GM23338 (cell line): ENCODE results near the gene ZC2HC1B. TPM values are rescaled to one million over a fixed set of nuclear protein-coding genes. Genes with fewer than 3 reads are reported as not detected.

ENCODE experiments used
- ATAC-seq: fragments of 200-7000 bp; cut with Tn5 transposase; 3 replicates; pipeline ENCODE4 v1.9.1; 2020
- DNase-seq: peaks from one replicate; pipeline ENCODE4 v3.0.0-alpha.2; 2015; ENCODE audit warnings: low spot score
- H2AFZ ChIP-seq: fragments of 200-600 bp; sonication (generic); 2 replicates; pipeline ENCODE4 v1.8.0; 2016; ENCODE audit warnings: antibody characterized with exemption, mild to moderate bottlenecking, moderate library complexity
- H3F3A ChIP-seq: fragments of 200-600 bp; sonication (generic); replicated peaks from 2 replicates; pipeline ENCODE4 v1.8.0; 2017; ENCODE audit warnings: antibody characterized with exemption, mixed run types, low read depth
- H3K27ac ChIP-seq: fragments of 200-600 bp; sonication (generic); 2 replicates; pipeline ENCODE4 v1.6.1; 2016; ENCODE audit warnings: low read depth
- H3K27me3 ChIP-seq: fragments of 200-600 bp; sonication (generic); 2 replicates; pipeline ENCODE4 v1.8.0; 2016; ENCODE audit warnings: mild to moderate bottlenecking, mixed run types, moderate library complexity; ENCODE audit not compliant: insufficient read depth
- H3K36me3 ChIP-seq: fragments of 200-600 bp; sonication (generic); 2 replicates; pipeline ENCODE4 v1.8.0; 2016; ENCODE audit warnings: mild to moderate bottlenecking; ENCODE audit not compliant: insufficient read depth
- H3K4me1 ChIP-seq: fragments of 200-600 bp; sonication (generic); 2 replicates; pipeline ENCODE4 v1.8.0; 2016; ENCODE audit warnings: mild to moderate bottlenecking, moderate library complexity; ENCODE audit not compliant: insufficient read depth
- H3K4me2 ChIP-seq: fragments of 200-600 bp; sonication (generic); 2 replicates; pipeline ENCODE4 v1.7.1; 2017; ENCODE audit warnings: mixed run types
- H3K4me3 ChIP-seq: fragments of 200-600 bp; sonication (generic); 2 replicates; pipeline ENCODE4 v1.6.1; 2016; ENCODE audit warnings: mixed run types
- H3K79me2 ChIP-seq: fragments of 200-600 bp; sonication (generic); replicated peaks from 2 replicates; pipeline ENCODE4 v1.8.0; 2017; ENCODE audit warnings: mild to moderate bottlenecking; ENCODE audit not compliant: insufficient read depth
- H3K9me2 ChIP-seq: fragments of 200-600 bp; sonication (generic); 2 replicates; pipeline ENCODE4 v1.8.0; 2017; ENCODE audit not compliant: insufficient read depth
- H4K20me1 ChIP-seq: fragments of 200-600 bp; sonication (generic); replicated peaks from 2 replicates; pipeline ENCODE4 v1.8.0; 2017; ENCODE audit warnings: mild to moderate bottlenecking; ENCODE audit not compliant: insufficient read depth
- H3K27ac Mint-ChIP-seq: 2 replicates; pipeline ENCODE4 v1.8.0; 2020; ENCODE audit warnings: inconsistent platforms, mild to moderate bottlenecking, moderate library complexity, mixed read lengths
- H3K27me3 Mint-ChIP-seq: 3 replicates; pipeline ENCODE4 v1.8.0; 2022; ENCODE audit warnings: low read depth, mild to moderate bottlenecking, moderate library complexity, mixed read lengths, inconsistent platforms; ENCODE audit not compliant: insufficient read depth, poor library complexity
- H3K36me3 Mint-ChIP-seq: 3 replicates; pipeline ENCODE4 v1.8.0; 2021; ENCODE audit warnings: low read depth, mild to moderate bottlenecking, inconsistent platforms, moderate library complexity, mixed read lengths
- H3K4me1 Mint-ChIP-seq: 3 replicates; pipeline ENCODE4 v1.8.0; 2020; ENCODE audit warnings: mild to moderate bottlenecking, inconsistent platforms, mixed read lengths
- H3K4me3 Mint-ChIP-seq: 3 replicates; pipeline ENCODE4 v1.8.0; 2021; ENCODE audit warnings: moderate library complexity, mild to moderate bottlenecking, inconsistent platforms, mixed read lengths
- H3K9me3 Mint-ChIP-seq: 3 replicates; pipeline ENCODE4 v1.8.0; 2020; ENCODE audit warnings: moderate library complexity, mild to moderate bottlenecking, inconsistent platforms, mixed read lengths
- CREB1 ChIP-seq: fragments of 250-450 bp; sonication (Bioruptor Pico); IDR thresholded peaks from 2 replicates; pipeline ENCODE4 v1.5.0; 2020; ENCODE audit warnings: low read depth, mild to moderate bottlenecking, moderate library complexity
- CTCF ChIP-seq, 2 experiments: fragments of 200-600 bp in 1 of 2; sonication (generic) in 1 of 2; conservative IDR thresholded peaks; 2 replicates each; pipeline versions ENCODE4 v1.5.1 to v1.6.1; 2016 to 2017; ENCODE audit warnings: antibody characterized with exemption in 2 of 2, low read depth in 2 of 2, mild to moderate bottlenecking in 2 of 2, moderate library complexity in 1 of 2
- ETS1 ChIP-seq: IDR thresholded peaks from 2 replicates; pipeline ENCODE4 v1.6.1; 2016; ENCODE audit warnings: antibody characterized with exemption
- polyA plus RNA-seq: library from polyadenylated mRNA; unstranded; fragments of >200 nt; fragmentation: Nextera tagmentation; extraction: Ambion mirVana; gene quantifications from 2 replicates; pipeline ENCODE4 v1.2.1, GENCODE V29; 2016
- small RNA-seq: library from RNA; depleted of rRNA; stranded (forward); fragments of <200 nt; gene quantifications from one replicate; pipeline ENCODE3, GENCODE V24; 2014; ENCODE audit warnings: low replicate concordance
- total RNA-seq: library from RNA; depleted of rRNA; stranded (reverse); fragments of >200 nt; shearing (Covaris generic); gene quantifications from 2 replicates; pipeline ENCODE4 v1.2.3, GENCODE V29; 2014; rRNA removed

The ZC2HC1B gene
- total and polyA plus RNA-seq, 2 experiments from 2014 or later: not detected

- no peaks in the 10 kb centered on the region for H3K4me1 Mint-ChIP-seq
- Histone ChIP-seq H3K4me1 (0 out of 2 replicates have a peak, but pooled peaks cover 4% of the 10 kb centered on the region), H3K27ac (no peak overlapping the region), H3K4me3 (no peak overlapping the region), H3K9me2 (no peaks in the 10 kb centered on the region), H3K27me3 (peaks cover 94% of the 10 kb centered on the region), H2AFZ (no peak overlapping the region), H3K36me3 (no peaks in the 10 kb centered on the region), H3K4me2 (no peak overlapping the region), H3F3A (no peaks in the 10 kb centered on the region), H4K20me1 (peaks cover 3% of the 10 kb centered on the region; the same call in 1 of the 2 replicates), H3K79me2 (no peaks in the 10 kb centered on the region)
- ATAC-seq (no peak), DNase-seq (no peak)
- peaks cover 11% of the 10 kb centered on the region for H3K27me3 Mint-ChIP-seq
- no peak overlapping the region for H3K27ac Mint-ChIP-seq
- no peaks in the 10 kb centered on the region for H3K9me3 Mint-ChIP-seq
- no peak overlapping the region for H3K4me3 Mint-ChIP-seq
- no peak for TF ChIP-seq CTCF (conservative IDR thresholded peaks at IDR 0.05; ENCODE audit: low read depth in 2 of 2)
- no peak for TF ChIP-seq CREB1
- TF ChIP-seq ETS1: no peak
- no peaks in the 10 kb centered on the region for H3K36me3 Mint-ChIP-seq
Observed at GRCh38 chr6:143986463-143987065, 122.3 kb downstream of the ZC2HC1B start.

Small RNAs within 50 kb of the gene (small RNA-seq; reads per million reads assigned to genes)
- not detected for gene ZC2HC1B

Other genes starting within 250 kb of the ZC2HC1B start
- 44.7 and 67.7 TPM in 2 replicates for gene PHACTR2, start 186.5 kb upstream of the ZC2HC1B start, total RNA-seq
- 77.4 and 105 TPM in 2 replicates for gene PHACTR2, start 186.5 kb upstream of the ZC2HC1B start, polyA plus RNA-seq
- 33.7 and 36.5 TPM in 2 replicates for gene LTV1, start 21.1 kb upstream of the ZC2HC1B start, total RNA-seq
- 56.2 and 72.4 TPM in 2 replicates for gene LTV1, start 21.1 kb upstream of the ZC2HC1B start, polyA plus RNA-seq
- 0.66 and 0.90 TPM in 2 replicates for gene PLAGL1, start 143.8 kb downstream of the ZC2HC1B start, total RNA-seq
- gene PLAGL1, start 143.8 kb downstream of the ZC2HC1B start, polyA plus RNA-seq: 1.4 and 1.7 TPM in 2 replicates
- gene SF3B5, start 231.1 kb downstream of the ZC2HC1B start, total RNA-seq: 151 and 174 TPM in 2 replicates
- gene SF3B5, start 231.1 kb downstream of the ZC2HC1B start, polyA plus RNA-seq: 171 and 183 TPM in 2 replicates